ENCODE measurements around the gene TANK.

GRCh38 chr2:161122772-161123530 is 37.3 kb upstream of the TANK start:
- no peak for TF ChIP-seq REST (IDR thresholded peaks at IDR 0.05; ENCODE audit: borderline replicate concordance)
- no peak for TF ChIP-seq CTCF (IDR thresholded peaks at IDR 0.05; ENCODE audit: poor library complexity, severe bottlenecking)
